Occipital lobe (tissue), 2 donors: ENCODE results near the gene RBM18. TPM values are rescaled to one million over a fixed set of nuclear protein-coding genes. Genes with fewer than 3 reads are reported as not detected.

Experiments used
- DNase-seq: peaks from one replicate; lab custom pipeline; 2025; lab: John Stamatoyannopoulos, UW
- total RNA-seq: library from RNA; depleted of rRNA; stranded (reverse); fragments of >200 nt; gene quantifications from one replicate; pipeline ENCODE4 v1.2.3, GENCODE V29; 2014

The RBM18 gene
- total RNA-seq, 1 donor from 2014 or later = 18.1 TPM

DNA sequence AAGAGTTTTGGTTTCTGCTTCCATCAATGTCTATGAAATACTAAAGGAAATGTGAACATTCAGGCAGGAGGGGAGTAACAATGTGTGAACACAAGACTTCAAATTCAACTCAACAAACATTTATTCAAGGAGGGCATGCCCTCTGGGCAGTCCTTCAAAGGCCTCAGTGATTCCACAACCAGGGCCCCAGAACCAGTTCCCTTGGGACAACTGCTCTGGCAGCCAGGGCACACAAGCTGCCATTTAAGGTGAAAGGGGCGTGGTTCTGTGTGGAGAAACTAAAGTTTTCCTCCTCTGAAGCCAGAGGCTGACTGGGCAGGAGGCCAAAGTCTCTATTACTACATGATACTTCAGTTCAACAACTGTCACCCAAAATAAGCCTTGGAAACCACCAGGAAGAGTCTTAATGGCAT, 3.2 kb downstream of the RBM18 start:
- DNase-seq = no peak

- no peak for DNase-seq
Observed at GRCh38 chr9:122258886-122259415, 5.7 kb downstream of the RBM18 start.

DNA sequence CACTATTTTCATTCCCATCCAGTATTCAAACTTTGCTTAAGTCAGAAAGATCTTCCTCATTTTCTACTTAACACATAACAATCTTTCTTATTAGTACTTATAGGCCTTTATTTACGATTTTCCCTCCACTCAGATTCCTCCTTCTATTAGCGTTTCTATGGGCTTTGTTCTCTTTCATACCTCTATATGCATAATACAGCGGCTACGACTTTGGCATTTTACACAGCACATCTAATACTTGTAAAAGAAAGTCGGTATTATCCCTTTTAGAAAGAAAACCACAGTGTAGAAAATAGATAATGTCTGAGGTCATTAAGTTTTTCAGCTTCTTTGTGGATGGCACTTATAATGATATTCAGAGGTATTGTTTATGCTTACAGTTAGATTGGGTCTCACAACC, 8.4 kb downstream of the RBM18 start:
- no peak for DNase-seq

DNA sequence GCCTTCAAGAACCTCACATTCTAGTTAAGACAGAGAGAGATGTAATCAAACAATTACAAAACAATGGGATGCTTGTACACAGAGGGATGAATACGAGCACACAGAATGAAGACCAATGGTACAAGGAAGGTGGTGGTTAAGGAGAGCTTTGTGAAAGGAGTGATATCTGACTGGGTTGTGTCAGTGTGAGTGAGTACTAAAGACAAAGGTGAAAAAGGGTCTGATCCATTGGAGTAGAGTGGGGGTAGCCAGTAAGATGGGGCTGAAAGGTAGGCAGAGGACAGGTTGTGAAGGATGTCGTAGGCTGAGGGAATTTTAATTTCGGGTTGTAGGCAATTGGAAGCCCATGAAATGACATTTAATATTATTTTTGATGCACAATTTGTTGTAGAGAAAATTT, 9.9 kb downstream of the RBM18 start:
- DNase-seq = no peak

DNA sequence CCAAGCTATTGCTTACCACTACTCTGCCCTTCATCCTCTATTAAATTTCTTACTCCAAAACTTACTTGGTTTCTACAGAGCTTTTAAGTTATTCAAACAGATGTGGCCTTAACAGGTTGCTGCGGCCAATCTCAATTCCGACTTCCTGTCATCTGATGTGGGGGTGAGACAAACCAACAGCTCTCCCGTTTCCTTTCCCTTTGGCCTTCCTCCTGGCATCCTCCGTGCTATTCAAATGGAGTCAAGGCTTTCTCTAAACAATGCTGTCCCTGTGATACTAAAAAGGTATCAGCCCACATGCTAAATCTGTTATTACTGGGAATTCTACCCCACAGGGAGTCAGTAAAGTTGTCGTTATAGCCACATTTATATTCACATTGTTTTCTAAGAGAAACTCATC, 11.8 kb downstream of the RBM18 start:
- no peak for DNase-seq

DNA sequence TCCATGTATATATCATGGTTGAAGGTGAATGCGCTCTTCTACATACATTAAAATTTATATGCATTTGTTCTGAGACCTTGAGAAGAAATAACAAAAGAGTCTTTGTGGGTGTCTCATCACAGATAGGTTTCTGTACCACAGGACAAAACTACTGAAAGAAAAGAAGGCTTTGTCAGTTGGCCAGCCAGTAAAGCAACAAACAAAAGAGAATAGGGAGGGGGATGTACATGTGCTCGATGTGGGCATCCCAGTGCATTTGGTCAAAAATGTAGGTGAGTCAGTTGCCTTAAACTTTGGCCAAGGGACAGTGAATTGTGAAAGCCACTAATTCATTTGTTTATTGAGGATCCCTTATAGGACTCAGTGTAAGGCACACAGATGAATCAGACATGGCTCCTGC, 13.3 kb downstream of the RBM18 start:
- DNase-seq = no peak

- no peak for DNase-seq
Observed at GRCh38 chr9:122248448-122248865, 16.2 kb downstream of the RBM18 start.

- no peak for DNase-seq
Observed at GRCh38 chr9:122246666-122247065, 18.0 kb downstream of the RBM18 start.

GRCh38 chr9:122244349-122244748, 20.3 kb downstream of the RBM18 start:
- no peak for DNase-seq

DNA sequence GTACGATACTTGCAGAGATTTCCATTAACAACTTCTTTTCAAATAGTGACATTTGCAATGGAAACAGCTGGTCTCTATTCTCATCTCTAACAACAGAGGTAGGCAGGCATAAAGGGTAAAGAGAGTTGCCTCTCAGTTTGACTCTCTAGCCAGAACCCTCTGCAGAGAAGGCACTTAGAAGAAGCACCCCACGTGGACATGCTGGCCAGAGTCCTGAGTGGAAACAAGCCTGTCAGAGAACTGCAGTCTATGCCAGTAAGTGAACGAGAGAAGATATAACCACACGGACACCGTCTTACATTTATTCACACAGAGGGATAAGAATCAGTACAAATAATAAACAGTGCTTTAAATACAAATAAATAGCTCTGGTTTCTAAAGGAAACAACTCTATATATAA, 24.9 kb downstream of the RBM18 start:
- DNase-seq = no peak

DNA sequence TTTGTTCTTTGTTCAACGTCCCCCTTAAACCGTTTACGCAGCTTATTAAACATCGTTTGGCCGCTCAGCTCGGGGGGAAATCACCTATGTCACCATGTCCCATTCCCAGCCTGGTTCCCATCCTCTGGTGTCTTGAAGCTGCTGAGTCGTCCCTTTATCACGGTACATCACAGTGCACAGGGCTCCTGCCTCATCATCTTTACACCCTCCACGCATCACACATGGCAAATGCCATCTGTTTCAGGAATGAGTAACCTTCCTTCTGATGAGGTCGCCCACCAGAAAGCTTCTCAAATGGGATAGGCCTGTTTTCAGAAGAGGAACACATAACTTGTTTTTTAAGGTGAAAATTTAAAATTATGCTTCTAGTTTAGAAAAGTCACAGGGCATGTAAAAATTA, 28.0 kb downstream of the RBM18 start:
- DNase-seq = no peak

DNA sequence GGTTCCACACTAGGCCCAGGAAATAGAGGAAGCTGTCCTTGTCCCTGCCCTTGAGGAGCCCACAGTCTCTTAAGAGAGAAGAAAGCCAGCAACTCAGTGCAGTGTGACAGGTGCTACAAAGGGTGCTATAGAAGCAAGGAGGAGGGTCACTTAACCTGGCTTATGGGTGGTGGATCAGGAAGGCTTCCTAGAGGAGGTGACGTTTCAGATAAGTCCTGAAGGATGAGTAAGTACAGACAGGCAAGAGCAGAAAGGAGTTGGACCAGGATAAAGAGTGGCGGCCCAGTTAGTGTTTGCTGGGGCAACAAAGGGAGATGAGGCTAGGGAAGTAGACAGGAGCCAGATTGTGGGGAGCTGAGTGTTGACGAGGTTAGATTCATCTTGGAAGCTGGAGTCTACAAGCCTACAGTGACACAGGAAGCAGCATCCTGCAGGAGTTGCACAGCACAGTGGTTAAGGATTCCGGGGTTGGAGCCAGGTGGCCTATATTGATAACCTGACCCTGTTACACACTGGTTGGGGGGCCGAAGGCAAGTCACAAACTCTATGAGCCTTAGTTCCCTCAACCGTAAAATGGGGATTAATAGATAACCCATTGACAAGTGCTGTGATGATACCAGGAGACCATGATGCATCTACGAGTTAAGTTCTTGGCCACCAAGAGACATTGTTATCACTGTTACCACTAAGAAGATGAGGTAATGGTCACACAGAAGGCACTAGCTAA, 30.5 kb downstream of the RBM18 start:
- no peak for DNase-seq

GRCh38 chr9:122232796-122233306, 31.8 kb downstream of the RBM18 start:
- DNase-seq = no peak

DNA sequence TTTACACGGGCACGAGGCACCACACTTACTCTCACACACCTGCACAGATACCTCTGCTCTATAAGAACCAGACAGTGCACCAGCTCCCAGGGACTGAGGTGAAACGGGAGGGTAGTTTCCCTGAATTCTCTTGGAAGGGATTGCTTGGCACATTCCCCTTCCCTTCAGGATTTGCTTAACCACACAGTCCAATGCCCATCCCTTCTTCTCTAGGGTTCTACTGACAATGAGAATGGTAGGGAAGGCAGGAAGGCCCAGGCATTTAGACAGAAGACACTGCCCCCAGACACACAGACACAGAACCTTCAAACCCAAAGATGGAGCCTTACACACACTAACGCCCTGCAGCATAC, 35.2 kb downstream of the RBM18 start:
- DNase-seq = no peak

DNA sequence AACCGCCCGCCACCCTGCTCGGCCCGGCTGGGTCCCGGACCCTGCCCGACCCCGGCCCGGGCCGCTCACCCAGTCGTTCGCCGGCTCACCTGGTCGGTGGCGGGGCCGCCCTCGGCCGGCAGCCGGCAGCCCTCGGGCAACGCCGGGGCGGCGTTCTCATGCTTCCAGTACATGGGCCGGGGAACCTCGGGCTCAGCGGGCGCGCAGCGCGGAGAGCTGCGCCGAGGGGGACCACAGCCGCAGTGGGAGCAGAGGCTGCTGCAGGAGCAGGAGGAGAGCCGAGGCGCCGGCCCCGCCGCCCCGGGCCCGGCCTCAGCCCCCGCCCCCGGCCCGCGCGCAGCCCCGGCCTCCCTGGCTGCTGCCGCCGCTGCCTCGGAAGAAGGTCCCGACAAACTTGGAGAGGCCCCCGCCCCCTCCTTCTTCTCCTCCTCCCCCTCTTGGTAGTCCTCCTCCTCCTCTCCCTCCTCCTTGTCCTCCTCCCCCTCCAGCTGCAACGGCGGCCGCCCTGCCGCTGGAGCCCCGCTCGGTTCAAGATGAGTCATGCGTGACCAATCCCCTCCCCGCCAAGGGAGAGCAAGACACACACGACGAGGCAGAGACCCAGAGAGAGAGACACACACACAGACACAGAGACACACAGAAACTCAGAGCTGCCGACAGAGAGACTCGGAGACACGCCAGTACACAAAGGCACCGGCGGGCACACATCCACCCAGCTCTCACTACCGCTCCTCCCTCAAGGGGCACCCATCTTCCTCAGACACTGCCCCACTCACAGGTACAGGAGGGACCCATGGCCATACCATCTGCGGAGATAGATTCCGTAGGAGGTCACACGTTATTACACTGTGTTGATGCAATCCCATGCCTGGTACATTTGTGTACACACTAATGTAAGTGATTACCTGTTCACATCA, 35.8 kb downstream of the RBM18 start, which contains the start of gene LHX6:
TSS of gene LHX6 (minus strand) at position 390 of the 917 bp plus-strand sequence. CDS start at position 173, 217 bp downstream.
- DNase-seq = no peak

DNA sequence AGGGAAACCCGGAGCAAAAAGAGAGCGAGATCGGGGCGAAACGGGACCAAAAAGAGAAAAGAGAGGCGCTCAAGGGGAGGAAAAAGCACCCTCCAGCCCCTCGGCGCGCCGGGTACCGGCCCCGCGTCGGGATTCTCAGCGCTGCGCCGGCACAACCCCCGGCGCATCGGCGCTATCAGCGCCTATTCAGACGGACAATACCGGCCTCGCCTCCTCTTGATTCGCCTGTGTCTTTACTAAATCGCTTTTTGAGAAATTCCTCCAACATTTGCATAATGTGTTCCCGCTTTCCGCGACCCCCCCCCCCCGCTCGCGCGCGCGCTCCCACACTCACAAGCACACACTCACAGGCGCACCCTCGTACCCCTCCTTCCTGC, 36.5 kb downstream of the RBM18 start:
- no peak for DNase-seq

GRCh38 chr9:122227575-122227900, 37.1 kb downstream of the RBM18 start:
- DNase-seq = no peak

DNA sequence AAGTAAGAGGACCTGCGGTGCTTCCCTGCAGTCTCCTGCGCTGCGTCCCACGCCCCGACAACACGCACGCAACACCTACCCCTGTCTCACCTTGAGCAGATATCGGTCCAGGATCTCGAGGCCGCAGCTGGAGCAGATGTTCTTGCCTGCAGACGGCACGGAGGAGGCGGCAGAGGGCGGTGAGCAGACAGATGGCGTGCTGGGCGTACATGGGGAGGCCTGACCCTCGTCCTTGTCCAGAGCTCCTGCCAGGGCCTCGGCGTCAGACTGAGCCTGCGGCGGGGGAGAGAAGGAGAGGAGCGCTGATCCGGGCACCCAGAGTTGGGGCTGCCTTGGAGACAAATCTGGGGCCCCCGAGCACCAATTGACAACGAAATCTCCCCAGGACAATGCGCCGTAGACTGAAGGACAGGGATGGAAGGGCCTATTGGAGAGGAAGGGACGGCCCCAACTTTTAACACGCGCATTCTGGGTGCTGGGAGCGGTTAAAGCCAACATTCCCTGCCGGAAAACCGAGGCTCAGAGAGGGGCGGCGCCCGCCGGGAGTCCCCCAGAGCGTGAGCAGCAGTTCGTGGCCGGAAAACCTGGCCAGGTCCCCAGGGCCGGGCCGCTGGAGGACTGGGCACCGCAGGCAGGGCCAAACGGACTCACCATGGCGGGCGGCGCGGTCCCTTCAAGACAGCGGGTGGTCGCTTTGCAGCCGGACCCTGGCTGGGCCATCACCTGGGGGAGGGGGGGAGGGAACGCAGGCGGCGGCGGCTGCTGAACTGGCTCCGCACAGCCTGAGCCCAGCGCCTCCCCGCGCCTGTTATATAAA, 37.7 kb downstream of the RBM18 start:
- no peak for DNase-seq

DNA sequence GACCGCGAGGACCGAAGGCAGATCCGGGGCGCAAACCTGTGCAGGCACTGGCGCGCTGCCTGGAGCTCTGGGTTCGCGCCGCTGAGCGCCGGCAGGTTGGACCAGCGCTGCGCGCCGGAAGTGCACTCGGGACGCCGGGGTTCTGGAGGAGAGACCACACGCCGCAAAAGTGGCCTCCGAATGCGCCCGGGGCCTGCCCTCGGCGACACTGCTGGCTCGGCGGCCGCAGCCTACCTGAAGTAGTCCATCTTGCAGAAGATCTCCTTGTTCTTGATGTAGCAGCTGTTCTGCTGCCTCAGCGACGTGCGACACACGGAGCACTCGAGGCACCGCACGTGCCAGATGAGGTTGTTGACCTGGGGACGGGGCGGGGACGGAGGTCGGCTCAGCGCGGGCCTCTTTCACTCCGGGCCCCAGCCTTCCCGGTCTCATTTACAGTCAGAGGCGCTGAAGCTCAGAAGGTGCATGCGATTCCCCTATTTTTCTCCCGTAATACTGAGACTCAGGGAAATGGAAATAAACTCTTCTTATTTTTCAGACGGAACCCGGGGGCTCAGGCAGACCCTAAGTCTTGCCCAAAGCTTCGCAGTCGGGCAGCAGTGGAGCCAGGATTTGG, 38.4 kb downstream of the RBM18 start:
- no peak for DNase-seq

DNA sequence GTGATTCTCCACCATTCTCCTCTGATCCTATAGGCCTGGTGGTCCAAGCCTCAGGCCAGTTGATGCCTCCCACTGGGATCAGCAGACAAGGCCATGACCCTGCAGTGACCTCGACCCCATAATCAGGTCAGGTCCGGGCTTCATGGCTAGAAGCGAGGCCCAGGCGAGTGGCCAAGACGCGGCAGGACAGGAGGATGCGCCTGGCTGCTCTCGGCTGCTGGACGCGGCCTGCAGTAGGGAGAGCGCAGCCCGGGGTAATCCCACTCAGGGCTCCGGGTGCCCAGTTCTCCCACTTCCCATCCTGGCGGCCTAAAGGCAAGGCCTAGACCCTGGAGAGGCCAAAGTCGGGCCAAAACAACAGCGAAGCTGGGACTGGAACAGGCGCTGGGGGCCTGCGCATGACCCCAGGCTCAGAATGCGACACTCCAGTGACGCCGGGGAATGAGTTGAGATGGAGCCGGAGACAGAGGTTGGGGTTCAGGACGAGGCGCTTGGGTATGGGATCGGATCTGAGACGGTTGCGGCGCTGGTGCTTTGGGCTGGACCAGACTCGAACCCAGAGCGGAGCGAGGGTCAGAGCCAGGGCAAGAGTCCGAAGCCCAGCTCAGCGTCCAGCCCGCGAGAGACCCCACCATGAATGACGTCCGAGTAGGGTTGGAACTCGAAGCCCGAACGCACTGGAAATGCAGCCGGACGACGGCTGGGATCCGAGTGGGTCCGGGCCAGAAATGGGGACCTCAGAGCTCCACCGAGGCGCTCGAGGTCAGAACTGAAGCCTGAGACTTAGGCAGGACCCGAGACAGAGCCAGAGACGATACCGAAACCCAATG, 39.1 kb downstream of the RBM18 start:
- DNase-seq = no peak
